CD4-positive, alpha-beta T cell treated with Interferon alpha-2 for 1 hour (primary cell): ENCODE results near the gene CREB3L2.

ENCODE experiments used
- DNase-seq, 2 donors: peaks; one replicate each; pipeline ENCODE4 v3.0.0-alpha.2; 2020 to 2022

CREB3L2 gene

DNA sequence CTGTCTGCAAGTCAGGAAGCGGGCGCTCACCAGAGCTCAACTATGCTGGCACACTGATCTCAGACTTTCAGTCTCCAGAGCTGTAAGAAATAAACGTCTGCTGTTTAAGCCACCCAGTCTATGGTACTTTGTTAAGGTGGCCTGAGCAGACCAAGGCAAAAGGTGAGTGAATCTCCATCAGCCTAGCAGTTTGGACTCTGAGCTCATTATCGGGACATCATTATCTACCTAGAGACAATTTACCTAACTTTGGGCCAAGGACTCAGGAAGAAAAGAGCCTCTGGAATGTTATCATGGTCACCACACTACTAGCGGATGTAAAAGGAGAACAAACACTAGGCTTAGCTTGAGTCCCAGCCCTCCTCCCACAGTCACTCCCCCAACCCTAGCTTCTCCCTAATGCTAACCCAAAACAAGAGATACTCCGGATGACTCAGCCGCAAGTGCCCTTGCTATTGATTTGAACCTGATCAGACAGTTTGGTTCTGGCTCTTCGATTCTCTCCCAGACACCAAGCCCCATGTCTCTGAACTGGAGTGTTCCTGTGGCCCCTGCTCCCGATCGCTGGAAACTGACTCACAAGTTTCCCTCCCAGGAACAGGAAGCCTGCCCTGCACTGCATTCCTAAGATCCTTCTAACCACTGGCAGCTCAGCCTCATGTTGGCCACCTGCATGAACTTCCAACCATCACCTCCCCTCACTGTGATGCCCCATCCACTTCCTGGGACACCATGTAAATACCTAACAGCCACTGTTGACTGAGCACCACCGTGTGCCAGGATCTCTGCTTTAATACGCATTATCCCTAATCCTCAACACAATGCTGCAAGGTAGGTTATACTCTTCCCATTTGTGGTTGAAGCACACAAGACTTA lies 34.5 kb downstream of the CREB3L2 start:
- DNase-seq, result no peak

- no peak for DNase-seq
Measured at GRCh38 chr7:137966641-137967142, 35.2 kb downstream of the CREB3L2 start.

DNA sequence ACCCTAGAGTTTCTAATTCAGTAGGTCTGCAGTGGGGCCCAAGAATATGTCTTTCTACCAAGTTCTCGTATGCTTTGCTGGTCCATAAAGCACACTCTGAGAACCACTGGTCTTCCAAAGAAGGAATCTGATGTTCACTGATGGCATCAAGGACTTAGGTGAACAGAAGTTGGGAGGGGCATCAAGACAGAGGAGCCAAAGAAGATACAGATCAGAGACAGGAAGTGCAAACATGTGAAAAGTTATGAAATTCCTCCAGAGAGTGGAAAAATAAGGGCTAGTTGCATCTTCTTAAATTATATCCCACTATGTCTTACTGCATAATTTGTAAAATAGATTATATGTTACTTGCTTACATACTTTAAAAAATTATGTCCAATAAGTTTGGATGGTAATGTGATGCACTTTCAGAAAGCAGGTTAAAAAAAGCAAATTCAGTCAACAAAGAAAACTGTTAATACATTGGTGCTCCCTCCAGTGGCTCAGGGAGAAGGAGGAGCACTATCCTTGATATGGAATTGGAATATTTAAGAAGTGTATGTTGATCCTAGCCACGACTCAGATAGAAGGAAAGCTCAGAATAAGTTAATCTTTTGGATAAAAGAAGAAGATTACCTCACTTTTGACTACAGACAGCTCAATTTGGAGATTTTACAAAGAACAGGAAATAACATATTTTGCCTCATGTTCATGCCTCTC lies 35.8 kb downstream of the CREB3L2 start:
- no peak for DNase-seq

- DNase-seq, result no peak
Measured at GRCh38 chr7:137964824-137965545, 36.9 kb downstream of the CREB3L2 start.

DNA sequence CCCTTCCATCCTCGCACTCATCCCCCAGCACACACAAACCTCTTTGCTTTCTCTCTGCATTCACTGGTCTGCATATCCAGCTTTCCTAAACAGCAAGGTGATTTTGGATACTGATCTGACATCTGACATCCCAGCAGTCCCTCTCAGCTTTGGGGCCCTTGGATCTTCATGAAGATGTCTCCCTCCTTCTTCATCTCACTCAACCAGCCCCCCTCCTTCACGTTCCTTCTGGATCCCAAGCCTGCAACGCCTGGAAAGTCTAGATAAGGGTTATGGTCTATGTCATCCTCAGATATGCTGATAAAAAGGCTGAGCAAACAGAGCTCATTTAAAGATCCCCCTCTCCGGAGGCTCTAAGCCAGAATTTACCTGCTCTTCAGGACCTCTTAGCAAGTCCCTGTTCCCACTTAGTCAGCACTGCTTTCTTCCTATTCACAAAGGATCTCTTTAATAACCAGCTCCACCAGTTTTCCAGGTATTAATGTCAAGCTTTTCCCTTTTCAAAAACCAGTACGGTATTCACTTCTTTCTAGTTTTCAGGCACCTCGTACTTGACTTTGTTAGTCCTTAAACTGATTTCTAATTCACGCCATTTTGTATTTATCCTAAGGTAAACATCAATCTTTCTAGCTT lies 38.9 kb downstream of the CREB3L2 start:
- DNase-seq, result no peak

DNA sequence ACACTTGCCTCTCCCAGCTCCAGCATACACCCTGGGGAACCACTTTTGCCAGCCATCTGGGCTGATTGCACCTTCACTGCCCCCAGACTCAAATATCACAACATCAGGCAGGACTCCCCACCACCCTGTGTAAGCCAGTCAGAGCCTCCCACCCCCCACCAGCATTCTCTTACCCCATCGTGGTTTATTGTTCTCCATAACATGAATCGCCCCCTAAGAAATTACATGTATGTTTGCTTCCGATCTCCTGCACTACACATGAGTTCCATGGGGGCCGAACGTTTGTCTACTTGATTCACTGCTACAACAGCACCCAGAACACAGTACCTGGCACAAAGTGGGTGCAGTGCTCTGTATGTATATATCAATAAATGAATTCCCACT lies 39.4 kb downstream of the CREB3L2 start:
- DNase-seq, result no peak

DNA sequence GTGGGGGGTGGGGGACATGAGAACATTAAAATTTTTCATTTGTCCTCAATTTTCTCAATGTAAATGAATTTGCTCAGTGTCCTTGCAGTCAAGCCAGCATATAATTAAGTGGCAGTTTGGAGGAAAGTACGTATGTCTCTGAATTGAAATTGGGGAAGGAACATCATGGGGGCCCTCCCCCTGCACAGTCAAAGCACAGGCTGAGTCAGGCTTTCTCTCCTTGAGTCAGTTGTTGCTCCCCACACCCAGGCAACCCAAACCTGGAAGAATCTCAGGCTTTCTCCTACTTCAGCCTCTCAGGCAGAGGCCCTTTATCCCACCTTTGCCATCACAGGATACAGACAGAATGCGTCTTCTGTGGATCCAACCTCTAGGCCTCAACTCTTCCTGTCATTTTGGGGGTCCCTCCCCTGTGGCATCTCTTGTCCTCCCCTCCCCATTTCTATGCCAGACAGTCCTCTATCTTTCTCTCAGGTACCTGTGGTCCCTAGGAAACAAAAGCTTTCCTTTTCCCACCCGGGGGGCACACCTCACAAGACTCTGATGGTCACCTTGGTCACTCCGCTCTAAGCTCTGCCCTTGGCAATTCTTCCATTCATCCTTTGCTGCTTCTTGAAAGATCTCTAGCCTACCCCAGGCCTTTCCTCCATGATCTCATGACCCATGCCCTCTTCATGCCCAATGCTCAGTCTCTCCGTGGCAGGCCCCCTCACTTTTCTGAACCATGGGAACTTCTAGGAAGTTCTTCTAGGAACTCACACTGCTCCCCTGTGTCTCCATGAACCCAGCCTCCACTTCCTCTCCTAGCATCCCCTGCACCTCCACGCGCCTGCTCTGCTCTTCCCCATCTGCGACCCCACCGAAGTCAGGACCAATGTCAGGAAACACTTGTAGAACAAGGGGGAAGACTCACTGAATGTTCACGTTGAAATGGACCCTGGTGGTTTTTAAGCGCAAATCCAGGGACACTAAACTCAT lies 40.4 kb downstream of the CREB3L2 start:
- peak in 1 of 2 donors; percentile 29 for DNase-seq

DNA sequence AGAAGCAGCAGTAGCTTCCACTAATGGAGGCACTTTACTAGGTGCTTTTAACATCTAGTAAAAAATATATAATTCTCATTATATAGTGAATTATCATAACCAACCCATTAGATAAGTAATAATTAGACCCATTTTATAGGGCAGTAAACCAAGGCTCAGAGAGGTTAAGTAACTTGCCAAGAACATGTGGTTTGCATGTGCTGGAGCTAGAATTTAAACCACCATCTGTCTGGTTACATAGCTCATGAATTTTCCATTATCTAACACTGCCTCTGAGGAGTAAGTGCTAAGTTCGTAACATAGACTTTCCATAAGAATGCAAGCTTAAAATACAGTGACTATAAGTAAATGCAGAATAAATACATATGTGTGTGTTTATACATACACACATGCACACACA lies 41.9 kb downstream of the CREB3L2 start:
- DNase-seq, result no peak

GRCh38 chr7:137958470-137959431 lies 43.1 kb downstream of the CREB3L2 start:
- no peak for DNase-seq

DNA sequence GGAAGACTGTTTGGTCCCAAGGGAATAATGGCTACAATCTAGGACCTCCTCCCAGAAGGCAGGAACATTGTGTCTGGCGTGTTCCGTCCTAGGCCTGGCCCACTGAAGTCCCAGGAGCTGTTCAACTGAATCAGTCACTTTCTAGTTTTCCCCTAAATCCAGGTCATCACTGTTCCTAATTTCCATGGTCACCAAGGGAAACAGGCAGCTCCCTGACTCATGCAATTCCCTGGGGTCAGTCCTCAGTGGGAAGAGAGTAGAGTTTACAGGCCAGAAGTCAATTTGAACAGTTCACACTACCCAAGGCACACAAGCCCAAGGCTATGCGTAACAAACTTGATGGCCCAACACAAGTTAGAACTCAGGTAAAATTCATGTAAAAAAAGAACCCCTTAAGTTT lies 44.0 kb downstream of the CREB3L2 start:
- no peak for DNase-seq

- DNase-seq, result no peak
Measured at GRCh38 chr7:137956591-137956990, 45.3 kb downstream of the CREB3L2 start.

DNA sequence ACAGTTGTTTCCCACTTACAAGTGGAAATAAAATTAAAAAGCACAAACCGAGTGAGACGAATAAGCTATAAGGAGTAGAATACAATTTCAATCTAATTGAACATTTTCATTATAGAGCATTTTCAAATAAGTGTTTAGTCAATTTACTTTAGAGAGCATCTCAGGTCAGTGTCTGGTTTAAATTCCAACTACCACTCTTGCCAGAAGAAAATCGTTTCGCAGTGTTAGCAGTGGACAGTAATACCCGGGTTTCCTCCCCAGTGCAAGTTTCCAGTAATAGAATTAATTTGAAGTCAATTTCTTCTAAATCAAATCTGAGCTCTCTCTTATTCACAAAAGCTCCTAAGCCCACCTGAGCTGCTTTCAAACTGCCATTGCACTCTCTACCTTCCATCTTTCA lies 45.7 kb downstream of the CREB3L2 start:
- no peak for DNase-seq

- DNase-seq, result no peak
Measured at GRCh38 chr7:137954614-137955013, 47.3 kb downstream of the CREB3L2 start.

DNA sequence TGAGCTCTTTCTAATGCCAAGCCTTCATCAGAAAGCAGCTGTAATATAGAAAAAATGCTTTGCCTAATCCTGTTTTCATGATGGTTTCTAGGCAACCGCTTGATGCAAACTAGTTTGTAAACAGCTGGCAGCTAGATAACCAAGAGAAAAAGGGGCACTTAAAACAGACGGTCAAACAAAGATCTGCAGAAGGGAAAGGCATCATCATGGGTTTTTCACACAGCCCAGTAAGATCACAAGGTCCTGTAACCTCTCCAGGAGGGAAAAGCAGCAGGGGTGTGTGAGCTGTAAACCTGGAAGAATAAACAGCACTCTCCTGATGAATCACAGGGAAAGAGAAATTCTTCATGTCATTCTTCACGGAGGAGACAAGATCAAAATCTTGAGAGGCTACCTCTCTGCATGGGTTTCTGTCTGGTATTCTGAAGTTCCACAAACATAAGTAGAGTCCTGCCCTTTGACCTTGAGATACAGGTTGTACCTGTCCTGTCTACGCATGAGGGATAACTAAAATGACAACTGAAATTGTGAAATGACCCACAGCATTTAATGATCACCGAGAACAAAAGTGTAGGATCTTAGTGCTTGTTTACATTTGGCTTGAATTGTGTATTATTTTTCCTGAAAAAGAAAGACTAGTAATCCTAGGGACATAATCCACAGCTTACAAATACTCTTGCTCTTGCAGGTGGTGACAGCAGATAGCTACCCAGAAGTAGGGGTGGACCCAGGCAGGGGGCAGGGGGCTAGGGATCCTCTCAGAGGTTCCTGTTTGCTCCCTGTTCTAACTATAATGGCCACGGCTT lies 48.0 kb downstream of the CREB3L2 start:
- DNase-seq, result no peak

GRCh38 chr7:137953043-137953664 lies 48.7 kb downstream of the CREB3L2 start:
- DNase-seq, result no peak

- no peak for DNase-seq
Measured at GRCh38 chr7:137952426-137952805, 49.5 kb downstream of the CREB3L2 start.

- no peak for DNase-seq
Measured at GRCh38 chr7:137951700-137952425, 50.0 kb downstream of the CREB3L2 start.

- no peak for DNase-seq
Measured at GRCh38 chr7:137950967-137951366, 50.9 kb downstream of the CREB3L2 start.

- no peak for DNase-seq
Measured at GRCh38 chr7:137950263-137950621, 51.6 kb downstream of the CREB3L2 start.
